Liver (tissue), 9 donors: ENCODE measurements around the gene PRR23E. TPM values are rescaled to one million over a fixed set of nuclear protein-coding genes. Genes with fewer than 3 reads are reported as not detected.

Source experiments
- DNase-seq: peaks from one replicate; pipeline ENCODE4 v3.0.0-alpha.2; 2017; ENCODE audit warnings: low spot score
- H3K27ac ChIP-seq, 2 donors: one replicate each; pipeline ENCODE4 v1.7.0; 2013; ENCODE audit warnings: inconsistent platforms in 2 of 2, low read length in 2 of 2, control low read depth in 1 of 2, low read depth in 1 of 2, mild to moderate bottlenecking in 1 of 2
- H3K27me3 ChIP-seq, 4 donors: one replicate each; pipeline versions ENCODE4 v1.6.1 to v1.7.0; 2013; ENCODE audit warnings: low read length in 3 of 4, inconsistent platforms in 1 of 4, mild to moderate bottlenecking in 1 of 4, moderate library complexity in 1 of 4; ENCODE audit not compliant: control insufficient read depth in 4 of 4, insufficient read depth in 4 of 4
- H3K36me3 ChIP-seq, 4 donors: one replicate each; pipeline versions ENCODE4 v1.6.1 to v1.7.0; 2013; ENCODE audit warnings: low read length in 3 of 4, mild to moderate bottlenecking in 3 of 4, low read depth in 1 of 4, moderate library complexity in 1 of 4; ENCODE audit not compliant: control insufficient read depth in 4 of 4, insufficient read depth in 3 of 4
- H3K4me1 ChIP-seq, 4 donors: one replicate each; pipeline versions ENCODE4 v1.6.1 to v1.7.0; 2013; ENCODE audit warnings: low read length in 3 of 4, mild to moderate bottlenecking in 3 of 4, moderate library complexity in 1 of 4; ENCODE audit not compliant: control insufficient read depth in 4 of 4, insufficient read depth in 4 of 4
- H3K4me3 ChIP-seq, 3 donors: one replicate each; pipeline versions ENCODE4 v1.6.1 to v1.7.0; 2013; ENCODE audit warnings: low read length in 3 of 3, control low read depth in 1 of 3, low read depth in 1 of 3, mild to moderate bottlenecking in 1 of 3
- H3K9ac ChIP-seq, 2 donors: one replicate each; pipeline ENCODE4 v1.7.0; 2013; ENCODE audit warnings: low read length in 2 of 2, mild to moderate bottlenecking in 2 of 2, moderate library complexity in 2 of 2, control low read depth in 1 of 2, low read depth in 1 of 2
- H3K9me3 ChIP-seq, 4 donors: one replicate each; pipeline versions ENCODE4 v1.6.1 to v1.7.0; 2013; ENCODE audit warnings: low read length in 3 of 4; ENCODE audit not compliant: control insufficient read depth in 4 of 4
- ATF3 ChIP-seq: IDR thresholded peaks from 2 replicates; pipeline ENCODE4 v1.6.1; 2016; ENCODE audit warnings: antibody characterized with exemption
- CTCF ChIP-seq: fragments of 150-350 bp; IDR thresholded peaks from 2 replicates; pipeline ENCODE4 v1.5.1; 2017; ENCODE audit warnings: improper control_type of control experiment, low read depth, low read length; ENCODE audit not compliant: missing input control
- EGR1 ChIP-seq, 2 donors: IDR thresholded peaks; 2 replicates each; pipeline ENCODE4 v1.6.1; 2016 to 2018; ENCODE audit warnings: antibody characterized with exemption in 2 of 2, low read depth in 2 of 2
- FOXA1 ChIP-seq: IDR thresholded peaks from 2 replicates; pipeline ENCODE4 v1.6.1; 2016; ENCODE audit warnings: antibody characterized with exemption
- FOXA2 ChIP-seq: IDR thresholded peaks from 2 replicates; pipeline ENCODE4 v1.6.1; 2016; ENCODE audit warnings: antibody characterized with exemption
- GABPA ChIP-seq, 2 donors: IDR thresholded peaks in 1 of 2; conservative IDR thresholded peaks in 1 of 2; 2 replicates each; pipeline ENCODE4 v1.6.1; 2016; ENCODE audit warnings: antibody characterized with exemption in 2 of 2, mild to moderate bottlenecking in 1 of 2, moderate library complexity in 1 of 2
- HNF4A ChIP-seq, 2 donors: conservative IDR thresholded peaks; 2 replicates each; pipeline ENCODE4 v1.6.1; 2016; ENCODE audit warnings: antibody characterized with exemption in 2 of 2, mild to moderate bottlenecking in 2 of 2
- HNF4G ChIP-seq: IDR thresholded peaks from 2 replicates; pipeline ENCODE4 v1.6.1; 2016; ENCODE audit warnings: antibody characterized with exemption
- JUND ChIP-seq, 2 donors: IDR thresholded peaks; 2 replicates each; pipeline ENCODE4 v1.6.1; 2016; ENCODE audit warnings: antibody characterized with exemption in 2 of 2
- MAX ChIP-seq: IDR thresholded peaks from 2 replicates; pipeline ENCODE4 v1.6.1; 2016; ENCODE audit warnings: antibody characterized with exemption
- NR2F2 ChIP-seq: IDR thresholded peaks from 2 replicates; pipeline ENCODE4 v1.6.1; 2016; ENCODE audit warnings: antibody characterized with exemption
- RAD21 ChIP-seq, 2 donors: IDR thresholded peaks; 2 replicates each; pipeline ENCODE4 v1.6.1; 2016; ENCODE audit warnings: antibody characterized with exemption in 2 of 2, mild to moderate bottlenecking in 2 of 2
- RXRA ChIP-seq, 2 donors: IDR thresholded peaks; 2 replicates each; pipeline ENCODE4 v1.6.1; 2017 to 2018; ENCODE audit warnings: antibody characterized with exemption in 2 of 2, mild to moderate bottlenecking in 1 of 2
- TAF1 ChIP-seq: conservative IDR thresholded peaks from 2 replicates; pipeline ENCODE4 v1.6.1; 2016; ENCODE audit warnings: antibody characterized with exemption, mild to moderate bottlenecking
- WGBS: extraction: QIAGEN DNeasy Blood & Tissue Kit; methylation state at CpG from one replicate; pipeline ENCODE4 v1.1.7; 2013; 5-methylcytosine and 5-hydroxymethylcytosine counted together
- polyA plus RNA-seq, 2 donors: library from polyadenylated mRNA; stranded (reverse) in 1 of 2; unstranded in 1 of 2; fragments of 200-250 nt in 1 of 2; fragments of >200 nt in 1 of 2; fragmentation: Nextera tagmentation in 1 of 2; extraction: Ambion mirVana in 1 of 2; gene quantifications; one replicate each; pipeline versions ENCODE4 v1.2.1 to v1.2.3, GENCODE V29; 2013 to 2015
- total RNA-seq, 2 donors: library from RNA; depleted of rRNA; stranded (reverse); fragments of >200 nt; gene quantifications; one replicate each; pipeline ENCODE4 v1.2.3, GENCODE V29; 2014
- donor health status: healthy.
- donor health status: healthy.
- donor health status: healthy.
- donor health status: healthy.
- donor health status: healthy.

Gene PRR23E
- total and polyA plus RNA-seq, 4 donors, result not detected

GRCh38 chr3:127226946-127227842, 34.3 kb downstream of the PRR23E start:
- no peak for DNase-seq
- no peak overlapping the region for H3K27ac ChIP-seq

GRCh38 chr3:127228866-127229265, 35.9 kb downstream of the PRR23E start:
- Histone ChIP-seq H3K4me3 (no peak overlapping the region), H3K27ac (no peak overlapping the region), H3K36me3 (no peaks in the 10 kb centered on the region), H3K27me3 (no peaks in the 10 kb centered on the region), H3K9ac (no peak overlapping the region), H3K9me3 (peaks cover 0 to 6% (median 0%) of the 10 kb centered on the region in 4 donors), H3K4me1 (no peaks in the 10 kb centered on the region)
- no peak for DNase-seq
- 78% methylated on average over 2 of the region's 2 CpGs for WGBS
- TF ChIP-seq RXRA (IDR thresholded peaks at IDR 0.05), result no peak
- TF ChIP-seq CTCF, result no peak
- no peak for TF ChIP-seq RAD21 (IDR thresholded peaks at IDR 0.05)
- no peak for TF ChIP-seq GABPA (IDR thresholded peaks at IDR 0.05 in 1 of 2, conservative IDR thresholded peaks at IDR 0.05 in 1 of 2)
- TF ChIP-seq ATF3, result no peak

More at GRCh38 chr3:127226946-127227842, 34.3 kb downstream of the PRR23E start:
- TF ChIP-seq HNF4A (conservative IDR thresholded peaks at IDR 0.05), result no peak
- TF ChIP-seq JUND (IDR thresholded peaks at IDR 0.05), result no peak
- no peak for TF ChIP-seq MAX
- no peak for TF ChIP-seq CTCF
- no peak for TF ChIP-seq HNF4G
- no peak for TF ChIP-seq FOXA2
- TF ChIP-seq FOXA1, result no peak
- no peak for TF ChIP-seq RAD21 (IDR thresholded peaks at IDR 0.05)
- TF ChIP-seq RXRA (IDR thresholded peaks at IDR 0.05), result no peak
- TF ChIP-seq EGR1 (IDR thresholded peaks at IDR 0.05; ENCODE audit: low read depth in 2 of 2), result no peak
- TF ChIP-seq GABPA (IDR thresholded peaks at IDR 0.05 in 1 of 2, conservative IDR thresholded peaks at IDR 0.05 in 1 of 2), result no peak
- TF ChIP-seq NR2F2, result no peak
- TF ChIP-seq TAF1, result no peak
- 32% methylated on average over 21 of the region's 22 CpGs for WGBS
- Histone ChIP-seq H3K9ac (no peak overlapping the region), H3K4me3 (no peak overlapping the region), H3K36me3 (no peaks in the 10 kb centered on the region), H3K27me3 (no peaks in the 10 kb centered on the region), H3K4me1 (no peaks in the 10 kb centered on the region), H3K9me3 (peaks cover 0 to 6% (median 0%) of the 10 kb centered on the region in 4 donors)
